NCI-H2107 treated with DMSO at 0.1 percent for 48 hours (cell line): ENCODE measurements around the gene LGALS4.
"Not testable (repeated sequence)": the region's sequence is repeated elsewhere in the genome, so short reads cannot be mapped to it uniquely, and the experiment has no call there.

Source experiments
- DNase-seq: peaks from one replicate; lab custom pipeline; 2025; ENCODE audit not compliant: unreplicated experiment; lab: John Stamatoyannopoulos, UW

Gene LGALS4

DNA sequence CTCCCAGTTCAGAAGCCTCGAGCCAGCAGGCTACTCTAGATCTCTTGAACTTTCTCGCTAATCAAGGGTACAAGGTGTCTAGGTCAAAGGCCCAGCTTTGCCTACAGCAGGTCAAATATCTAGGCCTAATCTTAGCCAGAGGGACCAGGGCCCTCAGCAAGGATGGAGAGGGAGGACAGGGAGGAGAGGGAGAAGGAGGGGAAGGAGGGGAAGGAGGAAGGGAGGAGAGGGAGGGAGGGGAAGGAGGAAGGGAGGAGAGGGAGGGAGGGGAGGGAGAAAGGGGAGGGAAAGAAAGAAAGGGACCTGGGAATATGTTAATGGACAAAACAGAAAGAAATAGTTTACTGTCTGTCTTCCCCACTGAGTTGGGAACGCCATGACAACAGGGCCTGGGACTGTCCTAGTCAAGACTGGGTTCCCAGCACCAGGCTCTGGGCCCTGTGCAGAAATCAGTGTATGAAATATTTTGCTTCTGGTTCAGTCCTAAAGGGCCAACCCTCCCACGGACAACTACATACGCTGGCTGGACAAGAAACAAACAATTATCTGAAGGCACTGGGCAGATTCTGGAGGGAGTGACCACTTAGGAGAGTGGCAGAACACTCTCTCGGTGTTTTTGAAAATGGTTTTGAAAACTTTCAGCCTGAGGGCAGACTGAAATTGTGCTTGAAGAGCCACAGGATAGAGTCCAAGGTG, 14.3 kb upstream of the LGALS4 start:
- no peak for DNase-seq

DNA sequence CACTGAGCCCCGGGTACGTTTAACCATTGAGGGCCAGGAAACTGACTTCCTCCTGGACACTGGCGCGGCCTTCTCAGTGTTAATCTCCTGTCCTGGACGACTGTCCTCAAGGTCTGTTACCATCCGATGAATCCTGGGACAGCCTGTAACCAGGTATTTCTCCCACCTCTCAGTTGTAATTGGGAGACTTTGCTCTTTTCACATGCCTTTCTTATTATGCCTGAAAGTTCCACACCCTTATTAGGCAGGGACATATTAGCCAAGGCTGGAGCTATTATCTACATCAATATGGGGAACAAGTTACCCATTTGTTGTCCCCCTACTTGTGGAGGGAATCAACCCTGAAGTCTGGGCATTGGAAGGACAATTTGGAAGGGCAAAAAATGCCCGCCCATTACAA, 13.2 kb upstream of the LGALS4 start:
- DNase-seq: not testable (repeated sequence)

DNA sequence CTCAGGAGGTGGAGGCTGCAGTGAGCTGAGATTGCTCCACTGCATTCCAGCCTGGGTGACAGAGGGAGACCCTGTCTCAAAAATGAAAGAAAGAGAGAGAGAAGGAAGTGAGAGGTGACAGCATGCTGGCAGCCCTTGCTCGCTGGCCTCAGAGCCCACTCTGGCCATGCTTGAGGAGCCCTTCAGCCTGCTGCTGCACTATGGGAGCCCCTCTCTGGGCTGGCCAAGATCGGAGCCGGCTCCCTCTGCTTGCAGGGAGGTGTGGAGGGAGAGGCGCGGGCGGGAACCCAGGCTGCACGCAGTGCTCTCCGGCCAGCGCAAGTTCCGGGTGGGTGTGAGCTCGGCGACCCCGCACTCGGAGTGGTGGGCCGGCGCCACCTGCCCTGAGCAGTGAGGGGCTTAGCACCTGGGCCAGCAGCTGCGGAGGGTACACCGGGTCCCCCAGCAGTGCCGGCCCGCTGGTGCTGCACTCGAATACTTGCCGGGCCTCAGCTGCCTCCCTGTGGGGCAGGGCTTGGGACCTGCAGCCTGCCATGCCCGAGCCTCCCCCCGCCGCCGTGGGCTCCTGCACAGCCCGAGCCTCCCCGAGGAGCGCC, 8.6 kb upstream of the LGALS4 start:
- not testable (repeated sequence) for DNase-seq

DNA sequence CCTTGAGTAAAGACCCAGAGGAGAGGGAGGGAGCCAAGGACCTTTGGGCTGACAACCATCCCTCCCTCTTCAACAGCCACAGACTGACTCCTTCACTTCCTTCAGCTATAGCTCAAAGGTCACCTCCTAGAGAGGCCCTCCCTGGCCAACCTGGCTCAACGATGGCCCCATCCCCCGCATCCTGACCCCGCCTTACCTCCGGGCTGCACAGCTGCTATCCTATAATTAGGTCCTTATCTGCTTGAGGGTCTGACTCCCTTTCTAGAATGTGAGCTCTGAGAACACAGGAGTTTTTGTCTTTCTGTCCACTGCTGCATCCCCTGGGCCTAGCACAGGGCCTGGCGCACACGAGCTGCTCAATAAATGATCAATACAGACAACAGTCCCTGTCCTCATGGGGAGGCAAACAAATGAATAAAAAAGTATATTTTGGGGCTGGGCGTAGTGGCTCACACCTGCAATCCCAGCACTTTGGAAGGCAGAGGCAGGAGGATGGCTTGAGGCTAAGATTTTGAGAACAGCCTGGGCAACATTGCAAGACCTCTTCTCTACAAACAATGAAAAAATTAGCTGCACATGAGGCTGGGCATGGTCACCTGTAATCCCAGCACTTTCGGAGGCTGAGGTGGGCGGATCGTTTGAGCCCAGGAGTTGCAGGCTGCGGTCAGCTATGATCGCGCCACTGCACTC, 6.6 kb upstream of the LGALS4 start:
- no peak for DNase-seq

DNA sequence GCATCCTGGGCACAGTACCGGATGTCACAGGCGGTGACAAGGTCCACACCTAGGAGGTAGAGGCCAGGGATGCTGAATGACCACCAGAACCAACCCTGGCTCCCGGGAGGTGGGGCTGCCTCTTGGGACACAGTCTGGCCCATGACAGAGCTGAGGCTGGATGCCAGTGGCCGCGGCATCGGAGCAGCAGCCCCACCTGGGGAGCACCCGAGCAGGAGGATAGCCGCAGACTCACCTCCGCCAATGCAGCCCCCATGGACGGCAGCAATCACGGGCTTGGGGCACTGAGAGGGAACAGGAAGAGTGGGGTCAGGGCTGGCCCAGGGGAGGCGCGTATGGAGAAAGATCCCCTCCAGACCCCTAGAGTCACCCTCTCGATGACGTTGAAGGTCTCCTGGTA, 4.3 kb upstream of the LGALS4 start:
- no peak for DNase-seq

DNA sequence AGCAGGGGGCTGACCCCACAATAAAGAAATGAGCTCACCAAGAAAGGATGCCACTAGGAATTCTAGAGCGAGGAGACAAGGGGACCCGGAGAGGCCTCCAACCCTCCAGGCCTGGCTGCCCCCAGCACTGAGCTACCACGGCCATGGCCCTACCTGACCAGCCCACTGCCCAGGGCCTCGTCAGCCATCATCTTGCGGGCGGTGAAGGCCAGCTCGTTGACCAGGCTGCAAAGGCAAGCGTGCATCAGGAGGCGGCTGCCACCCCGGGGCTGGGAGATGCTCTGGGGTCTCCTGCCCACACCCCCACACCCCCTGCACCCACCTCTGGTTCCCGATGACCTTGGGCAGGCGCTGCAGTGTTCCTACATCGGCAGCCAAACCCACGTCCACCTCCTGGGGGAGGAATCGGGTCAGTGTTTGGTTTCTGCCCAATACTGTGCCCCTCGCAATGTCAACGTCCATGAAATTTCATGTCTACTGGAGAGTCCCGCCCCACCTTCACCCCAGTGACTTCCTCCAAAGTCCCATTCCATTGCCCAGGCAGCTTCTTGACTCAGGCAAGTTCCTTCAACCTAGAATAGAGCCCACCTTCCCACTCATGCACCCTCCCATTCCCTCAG, 3.5 kb upstream of the LGALS4 start:
- no peak for DNase-seq

DNA sequence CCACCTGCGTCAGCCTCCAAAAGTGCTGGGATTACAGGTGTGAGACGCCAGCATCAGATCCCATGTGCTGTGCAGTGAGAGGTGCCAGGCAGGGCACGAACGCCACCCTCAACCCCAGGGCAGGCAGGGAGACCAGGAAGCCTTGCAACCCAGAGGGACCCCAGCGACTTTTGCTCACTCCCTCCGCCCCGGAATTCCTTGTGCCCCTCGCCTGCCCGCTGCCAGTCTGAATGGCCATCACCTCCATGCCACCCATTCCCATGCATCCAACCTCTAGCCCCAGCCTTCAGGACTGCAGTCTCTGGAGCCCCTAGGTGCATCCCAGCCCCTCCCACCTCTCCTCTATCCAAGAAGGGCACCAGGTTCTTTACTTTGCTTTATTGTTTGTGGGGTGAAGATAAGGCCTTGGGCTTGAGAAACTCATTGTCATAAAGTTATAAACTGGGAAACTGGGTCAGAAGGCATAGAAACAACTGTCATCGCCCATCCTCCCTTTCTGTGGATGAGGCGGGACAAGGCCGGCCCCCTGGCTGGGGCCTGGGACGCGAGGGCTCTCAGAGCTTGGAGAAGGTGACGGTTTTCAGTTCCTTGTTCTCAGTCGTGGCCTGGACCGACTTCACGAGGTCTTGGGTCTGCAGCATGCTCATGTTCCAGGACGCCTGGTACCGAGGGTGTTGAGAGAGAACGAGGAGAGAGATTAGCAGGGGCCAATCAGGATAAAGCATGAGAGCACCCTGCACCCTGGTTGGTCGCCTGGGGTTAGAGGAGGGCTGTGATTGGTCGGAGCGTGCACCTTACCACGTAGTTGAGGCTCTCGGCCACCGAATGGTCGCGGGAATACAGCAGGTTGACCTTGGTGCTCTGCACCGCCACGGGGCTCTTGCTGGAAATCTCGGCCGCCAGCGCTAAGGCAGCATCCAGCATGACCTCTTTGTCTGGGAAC, 2.6 kb upstream of the LGALS4 start:
- no peak for DNase-seq

DNA sequence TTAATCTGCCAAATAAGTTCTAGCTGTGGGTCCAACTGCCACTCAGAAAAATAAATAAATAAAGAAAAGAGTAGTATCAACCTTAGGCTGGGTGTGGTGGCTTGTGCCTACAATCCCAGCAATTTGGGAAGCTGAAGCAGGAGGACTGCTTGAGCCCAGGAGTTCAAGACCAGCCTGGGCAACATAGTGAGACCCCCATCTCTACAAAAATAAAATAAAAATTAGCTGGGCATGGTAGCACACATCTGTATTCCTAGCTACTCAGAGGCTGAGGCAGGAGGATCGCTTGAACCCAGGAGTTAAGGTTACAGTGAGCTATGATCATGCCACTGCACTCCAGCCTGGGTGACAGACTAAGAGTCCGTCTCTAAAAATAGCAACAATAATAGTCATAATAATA, 1.2 kb upstream of the LGALS4 start:
- DNase-seq: not testable (repeated sequence)

DNA sequence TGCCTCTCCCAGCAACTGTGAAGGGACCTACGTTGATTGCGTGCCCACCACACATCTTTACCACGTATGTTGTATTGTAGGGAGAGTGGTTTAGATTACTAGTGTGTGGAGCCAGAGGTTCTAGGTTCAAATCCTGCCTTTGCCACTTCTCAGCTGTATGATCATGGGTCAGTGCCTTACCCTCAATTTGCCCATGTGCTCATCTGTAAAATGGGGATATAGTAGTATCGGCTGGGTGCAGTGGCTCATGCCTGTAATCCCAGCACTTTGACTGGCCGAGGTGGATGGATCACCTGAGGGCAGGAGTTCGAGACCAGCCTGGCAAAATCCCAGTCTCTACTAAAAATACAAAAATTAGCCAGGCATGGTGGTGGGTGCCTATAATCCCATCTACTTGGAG, 578 bp upstream of the LGALS4 start:
- no peak for DNase-seq

DNA sequence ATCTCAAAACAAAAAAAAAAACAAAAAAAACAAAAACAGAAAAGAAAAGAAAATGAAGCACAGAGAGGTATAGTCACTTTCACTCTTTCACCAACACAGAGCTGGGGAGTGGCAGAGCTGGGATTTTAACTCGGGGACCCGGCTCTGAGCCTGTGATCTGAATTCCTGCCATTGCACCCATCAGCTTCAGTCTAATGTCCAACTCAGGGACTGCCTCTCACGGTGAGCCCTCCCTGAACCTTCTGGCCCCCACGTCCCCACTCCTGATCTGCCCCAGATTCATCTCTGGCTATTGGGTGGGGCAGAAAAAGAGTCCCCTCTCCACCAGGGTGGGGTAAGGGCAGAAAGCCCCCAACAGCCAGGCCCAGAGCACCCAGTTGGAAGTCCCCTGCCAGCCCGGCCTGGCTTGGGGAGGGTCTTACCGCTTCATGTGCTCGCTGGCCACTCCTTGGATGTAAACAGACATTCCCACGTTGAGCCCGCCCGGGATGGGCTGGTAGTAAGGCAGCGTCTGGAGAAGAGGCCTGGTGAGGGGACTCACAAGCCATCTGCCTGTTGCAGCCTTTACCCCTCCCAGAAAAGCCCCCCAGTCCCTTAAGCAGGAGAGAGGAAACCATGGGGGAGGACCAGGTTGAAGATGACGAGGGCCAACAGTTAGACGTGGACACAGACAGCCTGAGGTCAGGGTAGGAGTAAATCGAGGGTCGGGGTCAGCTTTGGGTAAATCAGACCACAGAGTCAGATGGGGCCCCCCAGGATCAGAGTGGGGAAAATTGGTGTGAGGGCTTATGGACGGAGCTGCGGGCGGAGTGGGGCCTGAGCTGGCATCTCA, 520 bp downstream of the LGALS4 start:
- DNase-seq: no peak

DNA sequence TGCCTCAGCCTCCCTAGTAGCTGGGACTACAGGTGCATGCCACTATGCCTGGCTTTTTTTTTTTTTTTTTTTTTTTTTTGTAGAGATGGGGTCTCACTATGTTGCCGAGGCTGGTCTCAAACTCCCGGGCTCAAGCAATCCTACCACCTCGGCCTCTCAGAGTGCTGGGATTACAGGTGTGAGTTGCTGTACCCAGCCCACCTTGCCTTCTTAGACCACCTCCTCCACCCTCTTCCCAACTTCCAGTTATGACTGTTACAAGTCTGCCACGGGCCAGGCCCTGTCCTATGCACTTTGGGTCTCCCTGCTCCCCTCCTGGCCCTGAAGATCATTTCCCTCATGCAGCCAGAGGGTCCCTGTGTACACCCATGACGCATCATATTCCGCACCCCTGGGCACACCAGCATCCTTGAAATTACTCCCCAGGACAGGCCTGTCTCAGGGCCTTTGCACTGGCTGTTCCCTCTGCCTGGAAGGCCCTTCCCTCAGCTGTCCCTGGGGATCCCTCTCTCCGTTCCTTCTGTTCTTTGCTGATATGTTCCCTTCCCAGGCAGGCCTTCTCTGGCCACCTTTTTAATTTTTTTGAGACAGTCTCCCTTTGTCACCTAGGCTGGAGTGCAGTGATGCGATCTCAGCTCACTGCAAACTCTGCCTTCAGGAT, 3.0 kb downstream of the LGALS4 start:
- no peak for DNase-seq

DNA sequence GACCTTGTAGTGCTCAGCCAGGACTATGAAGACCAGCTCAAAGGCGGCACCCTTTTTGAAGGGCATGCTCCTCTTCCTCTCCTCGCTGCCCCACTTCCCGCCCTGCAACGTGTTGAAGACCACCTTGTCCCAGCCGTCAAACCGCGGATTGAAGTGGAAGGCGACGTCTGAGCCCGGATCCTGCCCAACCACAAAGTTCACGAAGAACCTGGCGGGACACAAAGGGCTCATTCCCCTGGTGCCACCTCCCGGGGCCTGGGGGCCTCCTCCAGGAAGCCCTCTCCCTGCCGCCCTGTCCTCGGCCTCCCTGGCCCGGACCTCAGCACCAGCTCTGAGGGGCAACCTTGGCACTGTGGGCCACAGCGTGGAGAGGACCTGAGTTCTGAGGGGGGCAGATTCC, 4.0 kb downstream of the LGALS4 start:
- no peak for DNase-seq

DNA sequence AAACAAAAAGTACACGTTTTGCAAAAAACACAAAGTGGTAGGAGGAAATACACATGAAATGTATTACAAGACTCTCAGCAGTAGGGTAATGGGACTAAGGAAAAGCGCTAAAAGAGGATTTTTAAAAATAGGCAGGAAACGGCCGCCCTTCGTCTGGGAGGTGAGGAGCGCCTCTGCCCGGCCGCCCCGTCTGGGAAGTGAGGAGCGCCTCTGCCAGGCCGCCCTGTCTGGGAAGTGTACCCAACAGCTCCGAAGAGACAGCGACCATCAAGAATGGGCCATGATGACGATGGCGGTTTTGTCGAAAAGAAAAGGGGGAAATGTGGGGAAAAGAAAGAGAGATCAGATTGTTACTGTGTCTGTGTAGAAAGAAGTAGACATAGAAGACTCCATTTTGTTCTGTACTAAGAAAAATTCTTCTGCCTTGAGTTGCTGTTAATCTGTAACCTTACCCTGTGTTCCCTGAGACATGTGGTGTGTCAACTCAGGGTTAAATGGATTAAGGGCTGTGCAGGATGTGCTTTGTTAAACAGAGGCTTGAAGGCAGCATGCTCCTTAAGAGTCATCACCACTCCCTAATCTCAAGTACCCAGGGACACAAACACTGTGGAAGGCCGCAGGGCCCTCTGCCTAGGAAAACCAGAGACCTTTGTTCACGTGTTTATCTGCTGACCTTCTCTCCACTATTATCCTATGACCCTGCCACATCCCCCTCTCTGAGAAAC, 5.2 kb downstream of the LGALS4 start:
- DNase-seq: not testable (repeated sequence)

DNA sequence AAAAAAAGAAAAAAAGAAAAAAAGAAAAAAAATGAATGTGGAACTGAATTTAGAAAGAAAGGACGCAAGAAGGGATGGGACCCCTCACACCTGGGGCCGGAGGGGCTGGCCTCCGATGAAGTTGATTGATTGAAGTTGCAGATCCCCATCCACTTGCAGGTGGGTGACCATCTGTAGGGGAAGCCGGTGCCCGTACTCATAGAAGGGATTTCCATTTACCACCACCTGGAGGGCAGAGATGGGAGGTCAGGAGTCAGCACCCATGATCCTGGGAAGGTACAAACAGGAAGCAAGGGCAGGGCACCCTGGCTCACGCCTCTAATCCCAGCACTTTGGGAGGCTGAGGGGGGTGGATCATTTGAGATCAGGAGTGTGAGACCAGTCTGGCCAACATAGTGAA, 6.4 kb downstream of the LGALS4 start:
- DNase-seq: no peak

DNA sequence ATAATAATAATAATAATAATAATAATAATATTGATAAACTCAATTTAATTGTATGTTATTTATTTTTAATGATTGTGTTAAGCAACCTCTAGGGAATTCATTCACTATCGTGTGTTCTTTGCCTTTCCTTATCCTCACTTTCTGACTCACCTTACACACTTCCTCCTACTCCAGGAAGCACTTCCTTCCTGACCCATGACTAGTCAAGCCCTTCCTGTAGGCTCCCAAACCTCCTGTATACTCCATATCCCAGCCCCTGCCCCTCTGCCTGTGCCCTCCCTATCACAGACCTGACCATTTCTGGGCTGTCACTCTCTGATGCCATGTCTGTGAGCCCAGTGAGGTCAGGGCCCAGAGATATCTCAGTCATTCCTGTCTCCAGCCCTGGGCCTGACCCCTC, 7.6 kb downstream of the LGALS4 start:
- no peak for DNase-seq

DNA sequence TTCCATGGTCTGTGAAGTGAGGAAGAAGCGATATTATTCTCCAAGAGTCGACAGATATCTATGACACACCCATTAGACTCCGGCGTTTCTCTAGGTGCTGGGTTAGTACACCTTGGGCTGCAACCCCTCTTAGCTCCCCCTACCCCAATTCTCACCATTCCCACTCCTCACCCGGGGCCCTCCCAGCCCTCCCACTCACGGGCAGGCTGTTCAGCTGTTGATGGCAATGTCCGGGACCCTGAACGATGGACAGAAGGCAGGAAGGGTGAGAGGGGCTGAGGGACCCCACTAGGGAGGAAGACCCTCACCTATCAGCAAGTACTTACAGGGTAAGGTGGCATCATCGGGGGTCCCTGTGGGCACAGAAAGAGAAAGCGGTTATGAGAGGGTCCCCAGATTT, 9.2 kb downstream of the LGALS4 start:
- DNase-seq: no peak

DNA sequence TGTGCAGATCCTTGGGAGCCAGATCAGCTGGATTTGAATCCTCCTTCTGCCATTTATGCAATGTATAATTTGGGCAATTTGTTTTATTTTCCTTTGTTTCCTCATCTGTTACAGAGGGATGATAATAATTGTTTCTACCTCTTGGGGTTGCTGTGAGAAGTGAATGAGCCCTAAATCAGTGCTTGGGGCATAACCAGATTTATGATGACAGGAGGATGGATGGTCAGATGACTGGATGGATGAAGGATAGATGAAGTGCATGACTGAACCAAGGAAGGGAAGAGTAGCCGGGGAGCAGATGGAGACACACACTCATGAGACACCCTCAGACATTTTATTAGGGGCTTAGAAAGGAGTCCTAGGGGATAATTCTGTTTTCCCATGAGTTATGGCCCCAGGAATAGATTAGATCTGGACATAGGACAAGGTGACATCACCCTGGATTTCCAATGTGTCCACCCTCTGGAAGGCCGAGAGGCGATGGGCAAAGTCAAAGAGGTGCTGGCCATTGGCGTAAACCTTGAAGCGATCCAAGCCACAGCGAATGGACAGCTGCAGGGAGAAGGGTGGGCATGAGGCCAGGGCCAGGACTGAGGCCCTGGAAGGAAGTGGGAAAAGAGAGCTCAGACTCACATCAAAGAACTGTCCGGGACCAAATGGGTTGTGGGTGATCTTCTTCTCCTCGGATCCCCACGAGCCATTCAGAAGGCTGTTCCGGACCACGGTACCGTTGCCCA, 11.2 kb downstream of the LGALS4 start:
- DNase-seq: no peak
